Activated CD4-positive, alpha-beta T cell treated with anti-CD3 and anti-CD28 coated beads, Interleukin-10, Interleukin-2, amounts not matched to agents 100 ng/mL and 50 ng/mL, durations not matched to agents 16 hours and 8 hours (primary cell): ENCODE results near the gene RBFOX2.
"Not testable (repeated sequence)": the region's sequence is repeated elsewhere in the genome, so short reads cannot be mapped to it uniquely, and the experiment has no call there.

Source experiments
- DNase-seq: peaks from one replicate; pipeline ENCODE4 v3.0.0-alpha.2; 2020

The RBFOX2 gene

DNA sequence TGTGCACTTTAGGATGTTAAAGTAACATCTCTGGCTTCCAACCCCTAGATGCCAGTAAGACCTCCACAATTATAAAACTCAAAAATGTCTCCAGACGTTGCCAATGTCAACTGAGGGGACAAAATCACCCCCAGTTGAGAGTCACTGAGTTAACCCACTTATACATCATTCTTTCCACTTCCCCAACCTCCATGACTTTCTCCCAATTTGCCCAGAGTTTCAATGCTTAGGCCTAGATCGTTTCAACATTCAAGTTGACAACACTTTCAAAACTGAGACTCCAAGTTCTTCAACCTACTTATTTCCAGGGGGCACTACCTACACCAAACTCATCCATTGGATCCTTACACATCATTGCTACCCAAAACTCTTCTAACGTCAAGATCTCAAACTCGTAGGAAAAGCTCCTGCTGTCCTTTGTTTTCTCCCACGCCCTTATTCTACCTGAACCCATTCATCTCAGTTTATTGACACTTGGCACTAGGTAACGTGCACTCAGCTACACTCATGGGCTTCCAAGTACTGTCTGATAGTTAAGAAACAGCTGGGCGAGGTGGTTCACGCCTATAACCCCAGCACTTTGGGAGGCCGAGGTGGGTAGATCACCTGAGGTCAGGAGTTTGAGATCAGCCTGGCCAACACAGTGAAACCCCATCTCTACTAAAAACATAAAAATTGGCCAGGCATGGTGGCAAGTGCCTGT, 24.5 kb downstream of the RBFOX2 start:
- no peak for DNase-seq

DNA sequence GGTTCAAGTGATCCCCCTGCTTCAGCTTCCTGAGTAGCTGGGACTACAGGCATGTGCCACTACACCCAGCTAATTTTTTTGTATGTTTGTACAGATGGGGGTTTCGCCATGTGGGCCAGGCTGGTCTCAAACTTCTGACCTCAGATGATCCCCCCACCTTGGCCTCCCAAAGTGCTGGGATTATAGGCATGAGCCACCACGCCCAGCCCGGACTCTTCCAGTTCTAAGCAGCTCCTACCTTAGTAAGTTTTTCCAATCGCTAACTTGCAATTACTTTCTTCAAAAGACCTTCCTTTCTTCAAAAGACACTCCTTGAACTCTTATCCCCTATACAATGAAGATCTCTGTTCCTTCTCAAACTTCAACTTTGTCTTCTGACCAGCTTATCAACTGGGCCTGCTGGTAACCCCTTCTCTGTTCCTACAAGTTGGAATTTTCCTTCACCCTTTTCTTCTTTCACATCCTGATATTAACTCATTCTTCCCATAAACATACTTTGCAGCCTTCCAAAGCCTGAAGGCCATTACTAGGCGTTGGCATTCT, 25.8 kb downstream of the RBFOX2 start:
- no peak for DNase-seq

DNA sequence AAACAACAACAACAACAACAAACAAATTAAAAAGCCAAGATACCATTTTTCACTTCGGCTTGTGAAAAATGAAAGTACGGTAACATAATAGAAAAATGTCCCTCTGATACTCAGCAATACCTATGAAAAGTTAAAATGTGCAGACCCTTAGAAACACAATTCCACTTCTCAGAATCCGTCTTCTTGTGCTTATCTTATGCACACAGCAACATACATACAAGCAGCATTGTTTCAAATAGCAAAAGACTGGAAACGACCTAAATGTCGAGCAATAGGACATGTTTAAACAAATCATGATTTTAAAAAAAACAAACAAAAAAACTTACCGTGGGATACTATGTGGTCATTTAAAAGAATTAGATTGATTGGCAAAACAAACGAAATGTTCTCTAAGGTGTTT, 26.5 kb downstream of the RBFOX2 start:
- DNase-seq: no peak

DNA sequence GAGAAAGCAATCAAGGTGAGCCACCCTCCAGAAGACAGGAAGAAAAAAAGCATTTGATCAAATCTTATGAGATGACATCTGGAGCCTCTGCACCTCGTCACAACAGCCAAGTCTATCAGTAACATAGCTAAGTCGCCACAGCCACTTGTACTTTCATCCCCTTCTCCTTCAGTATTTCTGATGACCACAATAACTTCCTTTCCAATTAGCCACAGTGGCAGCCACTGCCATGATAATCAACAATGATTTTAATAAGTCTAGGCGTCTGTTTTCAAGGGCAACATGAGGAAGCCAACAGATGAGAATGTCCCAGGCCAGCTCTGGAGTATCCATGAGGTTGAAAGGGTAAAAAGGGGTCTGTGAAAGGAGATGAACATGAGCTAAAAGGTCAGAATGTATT, 29.9 kb downstream of the RBFOX2 start:
- no peak for DNase-seq

DNA sequence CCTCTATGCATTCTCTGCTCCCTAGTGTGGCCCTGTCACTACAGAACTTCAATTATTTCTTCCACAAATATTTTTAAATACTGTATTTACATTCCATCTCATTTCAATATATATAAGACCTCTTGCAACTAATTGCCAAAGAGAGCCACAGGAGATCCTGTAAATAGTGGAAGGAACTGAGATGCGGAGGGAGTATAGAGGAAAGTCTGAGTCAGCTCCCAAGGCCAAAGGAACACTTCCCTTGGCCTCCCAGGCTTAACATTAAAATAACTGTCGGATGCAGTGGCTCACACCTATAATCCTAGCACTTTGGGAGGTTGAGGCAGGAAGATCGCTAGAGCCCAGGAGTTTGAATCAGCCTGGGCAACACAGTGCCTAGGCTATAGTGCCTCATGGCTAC, 31.2 kb downstream of the RBFOX2 start:
- no peak for DNase-seq

DNA sequence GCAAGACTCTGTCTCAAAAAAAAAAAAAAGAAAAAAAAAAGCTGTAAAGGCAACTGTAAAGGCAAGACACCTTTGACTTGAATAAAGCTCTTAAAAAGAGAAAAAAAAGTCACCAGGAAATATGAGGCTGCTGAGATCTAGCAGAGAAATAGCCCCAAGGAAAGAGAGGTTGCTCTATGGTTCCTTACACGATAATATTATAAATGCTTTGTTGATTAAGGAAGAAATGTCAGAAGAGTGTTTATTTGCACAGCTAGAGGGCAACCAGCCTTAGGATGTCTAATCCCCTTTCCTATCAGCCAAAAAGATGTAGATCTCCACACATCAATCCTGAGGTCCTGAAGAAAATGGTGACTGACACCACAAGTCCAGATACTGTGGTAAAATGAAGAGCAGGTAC, 32.0 kb downstream of the RBFOX2 start:
- DNase-seq: no peak

- DNase-seq: no peak
Measured at GRCh38 chr22:35995772-35996171, 32.9 kb downstream of the RBFOX2 start.

DNA sequence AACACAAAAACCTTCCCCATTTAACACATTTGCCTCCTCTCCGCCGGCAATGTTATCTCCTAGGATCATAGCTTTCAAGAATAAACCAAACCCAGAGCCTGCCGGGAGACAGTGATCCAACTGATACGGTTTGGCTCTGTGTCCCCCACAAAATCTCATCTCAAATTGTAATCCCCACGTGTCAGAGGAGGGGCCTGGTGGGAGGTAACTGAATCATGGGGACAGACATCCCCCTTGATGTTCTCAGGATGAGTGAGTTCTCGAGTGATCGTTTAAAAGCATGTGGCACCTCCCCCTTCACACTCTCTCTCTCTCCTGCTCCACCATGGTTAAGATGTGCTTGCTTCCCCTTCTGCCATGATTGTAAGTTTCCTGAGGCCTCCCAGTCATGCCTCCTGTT, 33.3 kb downstream of the RBFOX2 start:
- no peak for DNase-seq

- not testable (repeated sequence) for DNase-seq
Measured at GRCh38 chr22:35993727-35994126, 34.9 kb downstream of the RBFOX2 start.

- DNase-seq: no peak
Measured at GRCh38 chr22:35993048-35993714, 35.4 kb downstream of the RBFOX2 start.

- no peak for DNase-seq
Measured at GRCh38 chr22:35991168-35991567, 37.5 kb downstream of the RBFOX2 start.

GRCh38 chr22:35988030-35988429, 40.6 kb downstream of the RBFOX2 start:
- no peak for DNase-seq

DNA sequence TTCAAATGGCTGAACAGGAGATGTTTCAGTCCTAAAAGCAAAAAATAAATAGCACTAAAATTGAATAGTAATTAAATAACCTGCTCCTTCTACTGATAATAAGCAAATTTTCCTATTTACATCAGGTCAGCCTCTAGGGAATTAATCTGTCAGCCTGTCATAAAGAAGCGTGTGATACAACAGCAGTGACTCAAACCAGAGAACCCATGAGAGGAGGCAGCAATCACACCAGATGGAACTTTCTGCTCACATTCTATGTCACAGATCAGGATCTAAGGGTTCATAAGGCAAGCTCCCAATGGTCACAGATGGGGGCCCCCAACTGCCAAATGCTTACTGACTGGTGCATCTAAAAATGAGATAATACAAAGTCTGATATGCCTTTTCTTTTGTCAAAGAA, 41.1 kb downstream of the RBFOX2 start:
- DNase-seq: no peak

GRCh38 chr22:35986088-35986487, 42.5 kb downstream of the RBFOX2 start:
- no peak for DNase-seq

GRCh38 chr22:35985371-35985770, 43.3 kb downstream of the RBFOX2 start:
- DNase-seq: no peak

GRCh38 chr22:35984183-35985175, 44.1 kb downstream of the RBFOX2 start:
- no peak for DNase-seq

DNA sequence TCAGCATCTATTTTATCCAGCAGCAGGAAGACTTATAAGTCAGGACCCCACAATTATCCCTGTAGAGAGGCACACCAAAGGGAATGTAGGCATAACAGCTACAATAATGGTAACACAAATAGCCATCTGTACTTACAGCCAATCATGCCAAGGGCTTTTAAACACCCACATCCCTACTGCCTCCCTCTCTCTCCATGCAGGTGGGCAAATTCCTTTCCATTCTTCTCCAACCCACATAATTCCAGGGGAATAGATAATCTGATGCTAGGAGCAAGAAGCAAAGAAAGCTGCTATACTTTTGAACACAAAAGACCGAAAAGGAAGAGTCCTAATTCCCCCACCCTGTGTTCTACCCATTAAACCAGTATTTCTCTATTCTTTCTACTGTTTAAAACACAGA, 46.7 kb downstream of the RBFOX2 start:
- DNase-seq: no peak

- DNase-seq: no peak
Measured at GRCh38 chr22:35978889-35979288, 49.7 kb downstream of the RBFOX2 start.

- DNase-seq: no peak
Measured at GRCh38 chr22:35978201-35978600, 50.4 kb downstream of the RBFOX2 start.

DNA sequence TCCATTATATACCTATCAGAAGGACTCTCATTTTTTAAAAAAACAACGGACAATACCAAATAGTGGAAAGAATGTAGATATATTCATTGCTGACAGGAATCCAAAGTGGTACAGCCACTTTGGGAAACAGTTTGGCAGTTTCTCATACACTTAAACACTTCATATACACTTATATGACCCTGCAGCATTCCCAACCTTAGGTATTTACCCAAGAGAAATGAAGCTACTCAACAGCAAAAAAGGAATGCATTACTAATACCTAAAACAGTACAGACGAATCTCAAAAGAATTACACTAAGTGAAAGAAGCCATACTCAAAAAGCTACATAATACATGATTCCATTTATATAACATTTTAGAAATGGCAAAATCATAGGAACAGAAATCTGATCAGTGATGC, 51.5 kb downstream of the RBFOX2 start:
- DNase-seq: no peak

- DNase-seq: no peak
Measured at GRCh38 chr22:35973388-35973787, 55.2 kb downstream of the RBFOX2 start.

DNA sequence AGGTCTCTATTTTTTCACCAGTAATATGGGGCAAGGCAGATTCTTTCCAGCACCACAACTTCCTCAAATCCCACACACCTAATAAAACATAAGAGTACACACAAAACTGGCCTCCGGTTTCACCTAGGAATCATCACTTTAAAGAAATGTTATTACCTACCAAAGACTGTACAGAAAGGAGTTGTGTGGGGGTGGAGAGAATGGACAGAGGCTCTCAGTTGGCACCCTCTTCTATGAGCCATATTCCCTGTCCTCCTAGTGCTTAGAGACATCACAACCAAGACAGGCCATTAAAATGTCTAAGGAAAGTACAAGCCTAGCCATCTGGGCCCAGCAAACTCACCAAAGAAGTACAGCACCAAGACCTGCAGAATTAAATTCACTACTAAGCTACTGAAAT, 56.1 kb downstream of the RBFOX2 start:
- DNase-seq: no peak

- DNase-seq: no peak
Measured at GRCh38 chr22:35971456-35972119, 57.0 kb downstream of the RBFOX2 start.
